Testis (tissue), 3 donors: ENCODE results near the gene SAMD4A. TPM values are rescaled to one million over a fixed set of nuclear protein-coding genes. Genes with fewer than 3 reads are reported as not detected.

Experiments used
- DNase-seq: peaks from one replicate; pipeline ENCODE4 v3.0.0-alpha.2; 2019
- H3K27ac ChIP-seq, 2 donors: fragments of 200-600 bp; sonication (generic); one replicate each; pipeline ENCODE4 v1.5.1; 2019
- H3K27me3 ChIP-seq: fragments of 200-600 bp; sonication (generic); one replicate; pipeline ENCODE4 v1.5.1; 2019
- H3K36me3 ChIP-seq: fragments of 200-600 bp; sonication (generic); one replicate; pipeline ENCODE4 v1.5.1; 2017; ENCODE audit warnings: low read depth; ENCODE audit errors: missing control alignments
- H3K4me1 ChIP-seq: fragments of 200-600 bp; sonication (generic); one replicate; pipeline ENCODE4 v1.5.1; 2019
- H3K4me3 ChIP-seq, 2 donors: fragments of 200-600 bp; sonication (generic); one replicate each; pipeline ENCODE4 v1.5.1; 2017 to 2019
- H3K9me3 ChIP-seq: fragments of 200-600 bp; sonication (generic); one replicate; pipeline ENCODE4 v1.5.1; 2017
- CTCF ChIP-seq, 3 experiments: fragments of 450-650 bp in 2 of 3; fragments of 200-600 bp in 1 of 3; sonication (generic) in 1 of 3; IDR thresholded peaks; one replicate each; pipeline ENCODE4 v1.5.1; 2016 to 2019; ENCODE audit warnings: antibody characterized with exemption in 3 of 3, mild to moderate bottlenecking in 2 of 3, moderate library complexity in 1 of 3
- POLR2A ChIP-seq: fragments of 450-650 bp; IDR thresholded peaks from one replicate; pipeline ENCODE4 v1.6.1; 2017; ENCODE audit warnings: antibody characterized with exemption, mild to moderate bottlenecking, moderate library complexity
- WGBS, 2 donors: methylation state at CpG; one replicate each; pipeline ENCODE4 v1.1.5; 2018; 5-methylcytosine and 5-hydroxymethylcytosine counted together
- intact Hi-C: fragments of 100-400 bp; cut with DNase I; formaldehyde crosslinking; loops from one replicate; pipeline ENCODE4 v1.15.1; 2023; ENCODE audit warnings: low total_unique reads
- polyA plus RNA-seq: library from polyadenylated mRNA; stranded (reverse); fragments of 350-450 nt; fragmentation: Illumina TruSeq; extraction: RNeasy Lipid Tissue Mini Kit (QIAGEN cat#74804); gene quantifications from one replicate; pipeline ENCODE4 v1.2.3, GENCODE V29; 2014; ENCODE audit warnings: low read depth, low replicate concordance; ENCODE audit not compliant: insufficient read depth
- total RNA-seq, 2 donors: library from RNA; depleted of rRNA; stranded (reverse); fragments of >200 nt; gene quantifications; one replicate each; pipeline ENCODE4 v1.2.3, GENCODE V29; 2016

The SAMD4A gene
- total and polyA plus RNA-seq, 3 donors from 2014 or later = 103 to 369 (median 259) TPM

GRCh38 chr14:54754116-54754622 lies 187.2 kb downstream of the SAMD4A start:
- DNase-seq = no peak
- Histone ChIP-seq H3K4me3 (no peak overlapping the region), H3K27ac (no peak overlapping the region), H3K4me1 (no peaks in the 10 kb centered on the region), H3K36me3 (no peaks in the 10 kb centered on the region), H3K9me3 (no peaks in the 10 kb centered on the region), H3K27me3 (no peaks in the 10 kb centered on the region)
- intact Hi-C loops = no loop called here
- 91 to 96% methylated on average over 5 to 6 of the region's 6 CpGs for WGBS, 2 donors
- TF ChIP-seq POLR2A = no peak
- no peak for TF ChIP-seq CTCF (IDR thresholded peaks at IDR 0.05)

- Histone ChIP-seq H3K27ac (no peak overlapping the region), H3K36me3 (no peaks in the 10 kb centered on the region), H3K4me3 (no peak overlapping the region), H3K27me3 (no peaks in the 10 kb centered on the region), H3K4me1 (no peaks in the 10 kb centered on the region), H3K9me3 (no peaks in the 10 kb centered on the region)
- TF ChIP-seq POLR2A (no peak), CTCF (IDR thresholded peaks at IDR 0.05) (no peak)
- DNase-seq = no peak
- WGBS, 2 donors = 84 to 87% methylated on average over 10 to 11 of the region's 11 CpGs
- intact Hi-C loops = no loop called here
Observed at GRCh38 chr14:54754623-54755386, 187.9 kb downstream of the SAMD4A start.

- DNase-seq = no peak
- no peak overlapping the region for H3K4me3 ChIP-seq
- H3K27me3 ChIP-seq = no peaks in the 10 kb centered on the region
- TF ChIP-seq CTCF (IDR thresholded peaks at IDR 0.05) (no peak), POLR2A (no peak)
- H3K9me3 ChIP-seq = no peaks in the 10 kb centered on the region
- H3K27ac ChIP-seq = no peak overlapping the region
- no peaks in the 10 kb centered on the region for H3K36me3 ChIP-seq
- 82% methylated on average over 3 of the region's 3 CpGs for WGBS, 2 donors
- H3K4me1 ChIP-seq = no peaks in the 10 kb centered on the region
- intact Hi-C loops = no loop called here
Observed at GRCh38 chr14:54756656-54757392, 189.9 kb downstream of the SAMD4A start.

GRCh38 chr14:54758041-54758440 lies 191.1 kb downstream of the SAMD4A start:
- no peak for DNase-seq
- no peak for TF ChIP-seq POLR2A
- no peak for TF ChIP-seq CTCF (IDR thresholded peaks at IDR 0.05)
- H3K36me3 ChIP-seq = no peaks in the 10 kb centered on the region
- 91 to 92% methylated on average over 9 of the region's 9 CpGs for WGBS, 2 donors
- no peak overlapping the region for H3K4me3 ChIP-seq
- intact Hi-C loops = no loop called here
- H3K4me1 ChIP-seq = no peaks in the 10 kb centered on the region
- H3K27me3 ChIP-seq = no peaks in the 10 kb centered on the region
- no peaks in the 10 kb centered on the region for H3K9me3 ChIP-seq
- no peak overlapping the region for H3K27ac ChIP-seq
